KMS-11 (cell line): ENCODE measurements around the gene COX19.

Source experiments
- H2AFZ ChIP-seq: fragments of 200-600 bp; sonication (generic); 2 replicates; pipeline ENCODE4 v1.6.1; 2016; ENCODE audit warnings: antibody characterized with exemption, mixed run types, low read depth
- H3K27ac ChIP-seq: fragments of 200-600 bp; sonication (generic); 2 replicates; pipeline ENCODE4 v1.6.1; 2016; ENCODE audit warnings: mild to moderate bottlenecking, mixed run types
- H3K27me3 ChIP-seq: fragments of 200-600 bp; sonication (generic); 2 replicates; pipeline ENCODE4 v1.6.1; 2017; ENCODE audit warnings: mild to moderate bottlenecking, low read depth, mixed run types, moderate library complexity; ENCODE audit not compliant: insufficient read depth
- H3K36me3 ChIP-seq: fragments of 200-600 bp; sonication (generic); 2 replicates; pipeline ENCODE4 v1.6.1; 2017; ENCODE audit warnings: mild to moderate bottlenecking, mixed run types; ENCODE audit not compliant: insufficient read depth
- H3K4me1 ChIP-seq: fragments of 200-600 bp; sonication (generic); 2 replicates; pipeline ENCODE4 v1.6.1; 2016; ENCODE audit warnings: mild to moderate bottlenecking, low read depth, mixed run types; ENCODE audit not compliant: poor library complexity, severe bottlenecking
- H3K4me2 ChIP-seq: fragments of 200-600 bp; sonication (generic); 2 replicates; pipeline ENCODE4 v1.7.0; 2016; ENCODE audit warnings: mild to moderate bottlenecking, mixed run types
- H3K4me3 ChIP-seq: fragments of 200-600 bp; sonication (generic); IDR thresholded peaks from 2 replicates; pipeline ENCODE4 v1.6.1; 2017; ENCODE audit warnings: low read depth, low read length, mixed read lengths; ENCODE audit not compliant: insufficient read depth
- H3K79me2 ChIP-seq: fragments of 200-600 bp; sonication (generic); 2 replicates; pipeline ENCODE4 v1.6.1; 2016; ENCODE audit warnings: low read depth, mixed run types; ENCODE audit not compliant: insufficient read depth
- H3K9ac ChIP-seq: fragments of 200-600 bp; sonication (generic); 2 replicates; pipeline ENCODE4 v1.6.1; 2016; ENCODE audit warnings: mild to moderate bottlenecking, mixed run types
- H4K20me1 ChIP-seq: fragments of 200-600 bp; sonication (generic); 2 replicates; pipeline ENCODE4 v1.6.1; 2016; ENCODE audit warnings: mild to moderate bottlenecking, mixed run types; ENCODE audit not compliant: insufficient read depth
- TF ChIP-seq, protein P1 (sequence below): fragments of 200-600 bp; sonication (generic); conservative IDR thresholded peaks from 2 replicates; pipeline ENCODE4 v1.6.1; 2017; ENCODE audit warnings: low read depth, mild to moderate bottlenecking, antibody characterized with exemption, low read length, moderate library complexity, mixed read lengths

Gene COX19

DNA sequence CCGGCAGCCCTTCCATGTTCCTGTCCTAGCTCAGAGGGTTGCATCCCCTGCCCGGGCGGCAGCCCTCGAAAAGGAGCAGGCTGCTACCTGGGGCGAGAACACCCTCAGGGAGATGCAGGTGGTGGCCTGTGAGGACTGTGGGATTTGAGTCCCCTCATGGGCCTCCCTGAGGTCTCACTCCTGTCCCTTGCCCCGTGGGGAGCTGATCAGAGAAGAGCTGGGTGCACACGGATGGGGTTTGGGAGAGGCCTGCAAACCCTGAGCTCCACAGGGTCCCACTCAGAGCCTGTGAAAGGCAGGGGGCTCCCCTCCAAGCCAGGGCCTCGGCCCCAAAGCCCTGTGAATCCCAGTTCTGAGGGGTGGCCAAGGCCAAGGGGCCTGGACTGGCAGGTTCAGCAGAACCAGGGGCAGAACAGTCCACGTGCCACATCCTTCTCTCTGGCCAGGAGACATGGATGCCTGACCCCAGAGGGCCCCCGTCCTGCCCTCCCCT, 7.2 kb upstream of the COX19 start:
- H3K9ac ChIP-seq: no peak overlapping the region
- H3K27me3 ChIP-seq: peaks cover 48% of the 10 kb centered on the region
- H3K4me3 ChIP-seq: no peak overlapping the region
- TF ChIP-seq, protein P1, sequence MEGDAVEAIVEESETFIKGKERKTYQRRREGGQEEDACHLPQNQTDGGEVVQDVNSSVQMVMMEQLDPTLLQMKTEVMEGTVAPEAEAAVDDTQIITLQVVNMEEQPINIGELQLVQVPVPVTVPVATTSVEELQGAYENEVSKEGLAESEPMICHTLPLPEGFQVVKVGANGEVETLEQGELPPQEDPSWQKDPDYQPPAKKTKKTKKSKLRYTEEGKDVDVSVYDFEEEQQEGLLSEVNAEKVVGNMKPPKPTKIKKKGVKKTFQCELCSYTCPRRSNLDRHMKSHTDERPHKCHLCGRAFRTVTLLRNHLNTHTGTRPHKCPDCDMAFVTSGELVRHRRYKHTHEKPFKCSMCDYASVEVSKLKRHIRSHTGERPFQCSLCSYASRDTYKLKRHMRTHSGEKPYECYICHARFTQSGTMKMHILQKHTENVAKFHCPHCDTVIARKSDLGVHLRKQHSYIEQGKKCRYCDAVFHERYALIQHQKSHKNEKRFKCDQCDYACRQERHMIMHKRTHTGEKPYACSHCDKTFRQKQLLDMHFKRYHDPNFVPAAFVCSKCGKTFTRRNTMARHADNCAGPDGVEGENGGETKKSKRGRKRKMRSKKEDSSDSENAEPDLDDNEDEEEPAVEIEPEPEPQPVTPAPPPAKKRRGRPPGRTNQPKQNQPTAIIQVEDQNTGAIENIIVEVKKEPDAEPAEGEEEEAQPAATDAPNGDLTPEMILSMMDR: no peak
- no peak overlapping the region for H3K4me2 ChIP-seq
- H3K36me3 ChIP-seq: no peaks in the 10 kb centered on the region
- H3K79me2 ChIP-seq: no peaks in the 10 kb centered on the region
- H3K27ac ChIP-seq: no peak overlapping the region
- H2AFZ ChIP-seq: no peak overlapping the region
- H3K4me1 ChIP-seq: no peaks in the 10 kb centered on the region
- no peaks in the 10 kb centered on the region for H4K20me1 ChIP-seq

DNA sequence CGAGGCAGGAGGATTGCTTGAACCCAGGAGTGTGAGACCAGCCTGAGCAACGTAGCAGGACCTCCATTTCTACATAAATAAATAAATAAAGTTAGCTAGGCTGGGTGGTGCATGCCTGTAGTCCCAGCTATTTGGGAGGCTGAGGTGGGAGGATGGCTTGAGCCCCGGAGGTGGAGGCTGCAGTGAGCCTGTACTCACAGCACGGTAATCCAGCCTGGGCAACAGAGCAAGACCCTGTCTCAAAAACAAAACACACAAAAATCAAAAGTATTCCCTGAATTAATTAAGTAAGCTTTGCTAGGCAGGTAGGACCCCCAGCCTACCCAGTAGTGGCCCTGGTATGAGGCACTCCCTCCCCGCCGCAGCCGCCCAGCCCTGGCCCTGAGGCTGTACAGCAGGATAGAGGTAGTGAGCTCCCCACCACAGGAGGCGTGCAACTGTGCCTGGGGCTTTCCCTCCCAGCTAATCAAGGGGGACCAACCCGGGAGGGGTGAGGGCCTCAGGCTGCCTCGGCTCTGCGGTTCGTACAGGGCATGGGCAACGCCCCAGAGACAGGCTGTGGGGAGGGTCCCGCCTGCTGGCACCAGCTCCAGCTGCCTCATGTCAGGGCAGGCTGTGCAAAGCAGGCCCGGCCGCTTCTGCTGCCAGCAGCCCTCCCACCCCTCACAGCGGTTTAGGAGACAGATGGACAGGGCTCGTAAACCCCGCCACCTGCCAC, 6.6 kb upstream of the COX19 start:
- H3K36me3 ChIP-seq: no peaks in the 10 kb centered on the region
- H3K9ac ChIP-seq: no peak overlapping the region
- TF ChIP-seq, protein P1: no peak
- no peaks in the 10 kb centered on the region for H4K20me1 ChIP-seq
- no peaks in the 10 kb centered on the region for H3K4me1 ChIP-seq
- no peak overlapping the region for H3K4me2 ChIP-seq
- no peak overlapping the region for H2AFZ ChIP-seq
- peaks cover 41% of the 10 kb centered on the region for H3K27me3 ChIP-seq
- no peaks in the 10 kb centered on the region for H3K79me2 ChIP-seq
- no peak overlapping the region for H3K4me3 ChIP-seq
- no peak overlapping the region for H3K27ac ChIP-seq

DNA sequence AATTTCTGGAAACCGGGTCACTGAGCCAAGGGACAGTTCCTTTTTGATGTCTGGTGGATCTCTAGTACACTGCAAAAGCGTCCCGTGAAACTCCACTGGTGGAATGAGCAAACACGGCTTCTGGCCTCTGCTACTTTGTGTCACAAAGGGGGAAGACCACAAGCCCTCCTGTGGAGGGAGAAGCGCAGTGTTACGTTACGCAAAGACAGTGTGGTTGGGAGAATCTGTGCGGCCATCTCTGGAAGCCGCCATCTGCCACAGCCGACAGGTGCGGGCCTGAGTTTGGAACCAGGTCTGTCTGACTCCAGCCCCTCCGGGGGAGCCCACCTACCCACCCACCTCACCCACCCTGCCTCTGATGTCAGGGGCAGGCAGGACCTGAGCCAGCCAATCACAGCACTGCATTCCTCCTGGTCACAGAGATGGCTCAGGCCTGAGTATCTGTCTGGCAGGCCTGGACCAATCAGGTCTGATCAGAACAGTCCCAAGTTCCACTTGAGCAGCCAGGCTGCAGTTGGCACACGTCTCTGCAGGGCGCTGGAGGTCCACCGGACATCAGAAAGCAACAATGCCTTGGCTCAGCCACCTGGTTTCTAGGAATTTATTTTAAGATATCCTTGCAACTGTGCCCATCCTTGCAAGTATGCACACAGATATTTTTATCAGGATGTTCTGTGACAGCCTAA, 4.7 kb upstream of the COX19 start:
- no peak overlapping the region for H3K9ac ChIP-seq

DNA sequence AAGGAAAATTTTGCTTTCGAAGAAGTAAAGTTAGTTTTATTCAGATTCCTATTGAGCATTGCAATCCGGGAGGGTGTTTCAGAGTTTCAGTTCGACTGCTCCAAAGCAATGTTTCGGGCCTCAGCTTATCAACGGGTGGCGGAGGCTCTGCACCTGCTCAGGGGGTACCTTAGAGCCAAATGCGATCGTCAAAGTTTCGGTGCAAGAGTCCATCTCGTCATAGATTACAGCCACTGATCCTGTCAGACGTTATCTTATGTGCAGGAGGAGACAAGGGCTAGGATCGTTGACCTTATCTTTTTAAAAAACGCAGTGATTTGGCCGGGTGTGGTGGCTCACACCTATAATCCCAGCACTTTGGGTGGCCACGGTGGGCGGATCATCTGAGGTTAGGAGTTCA, 3.8 kb upstream of the COX19 start:
- Histone ChIP-seq H4K20me1 (no peaks in the 10 kb centered on the region), H3K27me3 (peaks cover 16% of the 10 kb centered on the region; the same call in 1 of the 2 replicates), H3K79me2 (peaks cover 11% of the 10 kb centered on the region), H2AFZ (no peak overlapping the region), H3K4me1 (peaks cover 4% of the 10 kb centered on the region), H3K4me2 (no peak overlapping the region), H3K36me3 (no peaks in the 10 kb centered on the region), H3K27ac (no peak overlapping the region), H3K9ac (no peak overlapping the region), H3K4me3 (no peak overlapping the region)
- TF ChIP-seq, protein P1: no peak

More for the DNA sequence above, 4.7 kb upstream of the COX19 start:
- Histone ChIP-seq H3K4me2 (no peak overlapping the region), H3K27ac (no peak overlapping the region), H3K79me2 (peaks cover 2% of the 10 kb centered on the region; the same call in 1 of the 2 replicates), H3K4me3 (no peak overlapping the region), H2AFZ (no peak overlapping the region), H3K36me3 (no peaks in the 10 kb centered on the region), H4K20me1 (no peaks in the 10 kb centered on the region), H3K27me3 (peaks cover 22% of the 10 kb centered on the region), H3K4me1 (peaks cover 4% of the 10 kb centered on the region)
- TF ChIP-seq, protein P1: no peak
